Activated B cell treated with CpG ODN at 0.5 μM for 24 hours (primary cell): ENCODE data around the gene PALD1. TPM values are rescaled to one million over a fixed set of nuclear protein-coding genes. Genes with fewer than 3 reads are reported as not detected.

Experiments
- ATAC-seq: fragments of 200-7000 bp; cut with Tn5 transposase; one replicate; pipeline ENCODE4 v1.10.0; 2021; ENCODE audit warnings: low read depth, mild to moderate bottlenecking, moderate library complexity
- CTCF ChIA-PET: fragments of 350-600 bp; sonication (Branson Sonifier 250); formaldehyde crosslinking; loops from one replicate; lab custom pipeline; 2021; ENCODE audit warnings: antibody characterized with exemption; lab: Charles Lee
- POLR2A ChIA-PET: fragments of 350-600 bp; sonication (Branson Sonifier 250); formaldehyde crosslinking; loops from one replicate; lab custom pipeline; 2021; ENCODE audit warnings: antibody characterized with exemption; lab: Charles Lee
- DNase-seq: peaks from one replicate; pipeline ENCODE4 v3.0.0; 2022
- H3K27ac Mint-ChIP-seq: one replicate; pipeline ENCODE4 v1.8.0; 2020; ENCODE audit warnings: mixed read lengths
- H3K27me3 Mint-ChIP-seq: one replicate; pipeline ENCODE4 v1.8.0; 2021; ENCODE audit warnings: mixed read lengths
- H3K36me3 Mint-ChIP-seq: one replicate; pipeline ENCODE4 v1.8.0; 2021; ENCODE audit warnings: low read depth, mixed read lengths
- H3K4me1 Mint-ChIP-seq: one replicate; pipeline ENCODE4 v1.8.0; 2021; ENCODE audit warnings: mixed read lengths
- H3K4me3 Mint-ChIP-seq: one replicate; pipeline ENCODE4 v1.8.0; 2020; ENCODE audit warnings: mild to moderate bottlenecking, mixed read lengths
- H3K9me3 Mint-ChIP-seq: one replicate; pipeline ENCODE4 v1.8.0; 2020; ENCODE audit warnings: mixed read lengths
- CTCF ChIP-seq: fragments of 200-600 bp; IDR thresholded peaks from one replicate; pipeline ENCODE4 v1.8.0; 2022; ENCODE audit warnings: antibody characterized with exemption, mild to moderate bottlenecking
- intact Hi-C: fragments of 100-400 bp; cut with micrococcal nuclease; formaldehyde crosslinking; loops from one replicate; pipeline ENCODE4 v1.15.1; 2024
- total RNA-seq: library from RNA; stranded (reverse); gene quantifications from 2 replicates; pipeline ENCODE4 v1.2.3, GENCODE V29; 2022

PALD1 gene
- total RNA-seq, 1 donor from 2014 or later, result 3.3 TPM

GRCh38 chr10:70561558-70561957, 83.0 kb downstream of the PALD1 start:
- ATAC-seq (no peak), DNase-seq (no peak)
- TF ChIP-seq CTCF, result no peak
- Mint-ChIP-seq H3K27ac (no peak overlapping the region), H3K4me3 (no peak overlapping the region), H3K9me3 (no peaks in the 10 kb centered on the region), H3K27me3 (no peaks in the 10 kb centered on the region), H3K36me3 (no peaks in the 10 kb centered on the region), H3K4me1 (peaks cover 24% of the 10 kb centered on the region)
- intact Hi-C loops, result no loop called here
- CTCF ChIA-PET, result no interaction called here
- POLR2A ChIA-PET, result no interaction called here

- peaks cover 24% of the 10 kb centered on the region for H3K4me1 Mint-ChIP-seq
- H3K4me3 Mint-ChIP-seq, result no peak overlapping the region
- intact Hi-C loops, result no loop called here
- no peaks in the 10 kb centered on the region for H3K9me3 Mint-ChIP-seq
- CTCF ChIA-PET, result no interaction called here
- TF ChIP-seq CTCF, result no peak
- H3K27me3 Mint-ChIP-seq, result no peaks in the 10 kb centered on the region
- no peaks in the 10 kb centered on the region for H3K36me3 Mint-ChIP-seq
- ATAC-seq (no peak), DNase-seq (no peak)
- H3K27ac Mint-ChIP-seq, result no peak overlapping the region
- POLR2A ChIA-PET, result no interaction called here
Observed at GRCh38 chr10:70562036-70562755, 83.6 kb downstream of the PALD1 start.

GRCh38 chr10:70563230-70563629, 84.7 kb downstream of the PALD1 start:
- no peaks in the 10 kb centered on the region for H3K9me3 Mint-ChIP-seq
- H3K27ac Mint-ChIP-seq, result no peak overlapping the region
- ATAC-seq, result no peak
- ChIA-PET POLR2A (no interaction called here), CTCF (interaction anchor here (1.4 kb wide), 1 partner anchor 102 kb away, joined by 3 read pairs; no protein-coding TSS in a partner anchor)
- no peak overlapping the region for H3K4me3 Mint-ChIP-seq
- H3K4me1 Mint-ChIP-seq, result peaks cover 21% of the 10 kb centered on the region
- peaks cover 2% of the 10 kb centered on the region for H3K36me3 Mint-ChIP-seq
- no peak for TF ChIP-seq CTCF
- no peaks in the 10 kb centered on the region for H3K27me3 Mint-ChIP-seq
- no peak for DNase-seq
- intact Hi-C loops, result no loop called here

- no peak overlapping the region for H3K4me3 Mint-ChIP-seq
- intact Hi-C loops, result no loop called here
- H3K27me3 Mint-ChIP-seq, result no peaks in the 10 kb centered on the region
- H3K9me3 Mint-ChIP-seq, result no peaks in the 10 kb centered on the region
- H3K36me3 Mint-ChIP-seq, result peaks cover 5% of the 10 kb centered on the region
- ChIA-PET CTCF (interaction anchor here (1.4 kb wide), 1 partner anchor 103 kb away, joined by 3 read pairs; no protein-coding TSS in a partner anchor), POLR2A (no interaction called here)
- H3K27ac Mint-ChIP-seq, result no peak overlapping the region
- no peak for DNase-seq
- no peak for ATAC-seq
- TF ChIP-seq CTCF, result no peak
- peaks cover 11% of the 10 kb centered on the region for H3K4me1 Mint-ChIP-seq
Observed at GRCh38 chr10:70564113-70564725, 85.7 kb downstream of the PALD1 start.

GRCh38 chr10:70564901-70565351, 86.4 kb downstream of the PALD1 start:
- ChIA-PET POLR2A (no interaction called here), CTCF (interaction anchor here (1.4 kb wide), 1 partner anchor 104 kb away, joined by 3 read pairs; no protein-coding TSS in a partner anchor)
- H3K4me1 Mint-ChIP-seq, result peaks cover 8% of the 10 kb centered on the region
- no peak for TF ChIP-seq CTCF
- H3K4me3 Mint-ChIP-seq, result no peak overlapping the region
- no peaks in the 10 kb centered on the region for H3K27me3 Mint-ChIP-seq
- H3K9me3 Mint-ChIP-seq, result no peaks in the 10 kb centered on the region
- no peak for DNase-seq
- no peak overlapping the region for H3K27ac Mint-ChIP-seq
- intact Hi-C loops, result loop anchor here (1.0 kb wide), 1 partner anchor 104 kb away; no protein-coding TSS in a partner anchor
- ATAC-seq, result no peak
- peaks cover 8% of the 10 kb centered on the region for H3K36me3 Mint-ChIP-seq
